GM12891 (cell line): ENCODE measurements around the gene PDPN.

Experiments
- PAX5 ChIP-seq: IDR thresholded peaks from 2 replicates; pipeline ENCODE4 v1.6.1; 2011; ENCODE audit warnings: low read length, moderate library complexity, mild to moderate bottlenecking; ENCODE audit not compliant: insufficient read depth, severe bottlenecking
- POLR2A ChIP-seq: IDR thresholded peaks from 2 replicates; pipeline ENCODE4 v1.6.1; 2011; ENCODE audit warnings: low read depth, low read length, control low read depth

- no peak for TF ChIP-seq POLR2A
- no peak for TF ChIP-seq PAX5
These were observed 34.1 kb upstream of the PDPN start for GRCh38 chr1:13549521-13549920.
